ENCODE measurements around the gene RCOR2. TPM values are rescaled to one million over a fixed set of nuclear protein-coding genes. Genes with fewer than 3 reads are reported as not detected.
A peak's percentile ranks its signal among the peaks of the same experiment; 100 is the strongest.

Gene RCOR2
- total RNA-seq, 1 donor, result 1.7 TPM

- TF ChIP-seq, protein P1, sequence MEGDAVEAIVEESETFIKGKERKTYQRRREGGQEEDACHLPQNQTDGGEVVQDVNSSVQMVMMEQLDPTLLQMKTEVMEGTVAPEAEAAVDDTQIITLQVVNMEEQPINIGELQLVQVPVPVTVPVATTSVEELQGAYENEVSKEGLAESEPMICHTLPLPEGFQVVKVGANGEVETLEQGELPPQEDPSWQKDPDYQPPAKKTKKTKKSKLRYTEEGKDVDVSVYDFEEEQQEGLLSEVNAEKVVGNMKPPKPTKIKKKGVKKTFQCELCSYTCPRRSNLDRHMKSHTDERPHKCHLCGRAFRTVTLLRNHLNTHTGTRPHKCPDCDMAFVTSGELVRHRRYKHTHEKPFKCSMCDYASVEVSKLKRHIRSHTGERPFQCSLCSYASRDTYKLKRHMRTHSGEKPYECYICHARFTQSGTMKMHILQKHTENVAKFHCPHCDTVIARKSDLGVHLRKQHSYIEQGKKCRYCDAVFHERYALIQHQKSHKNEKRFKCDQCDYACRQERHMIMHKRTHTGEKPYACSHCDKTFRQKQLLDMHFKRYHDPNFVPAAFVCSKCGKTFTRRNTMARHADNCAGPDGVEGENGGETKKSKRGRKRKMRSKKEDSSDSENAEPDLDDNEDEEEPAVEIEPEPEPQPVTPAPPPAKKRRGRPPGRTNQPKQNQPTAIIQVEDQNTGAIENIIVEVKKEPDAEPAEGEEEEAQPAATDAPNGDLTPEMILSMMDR (IDR thresholded peaks at IDR 0.05; ENCODE audit: insufficient read depth, low read depth, low read length), result no peak
- peak; percentile 44 for DNase-seq (ENCODE audit: low read depth)
- peak overlapping the region; percentile 92 for H3K4me3 ChIP-seq (ENCODE audit: low read depth, low read length)
Observed at GRCh38 chr11:63939397-63939891, 22.5 kb upstream of the RCOR2 start.

- TF ChIP-seq, protein P1 (IDR thresholded peaks at IDR 0.05; ENCODE audit: insufficient read depth, low read depth, low read length), result peak; percentile 1
- peak; percentile 91 for DNase-seq (ENCODE audit: low read depth)
- H3K4me3 ChIP-seq (ENCODE audit: low read depth, low read length), result peak within 1 kb of the TSS; percentile 92
Observed at GRCh38 chr11:63938479-63939396, 21.8 kb upstream of the RCOR2 start, which contains the start of gene NAA40. Gene NAA40 (plus strand): TSS chr11:63939002. CDS start chr11:63939097, 95 bp downstream.

GRCh38 chr11:63937713-63938478 lies 20.9 kb upstream of the RCOR2 start:
- peak overlapping the region; percentile 92 for H3K4me3 ChIP-seq (ENCODE audit: low read depth, low read length)
- TF ChIP-seq, protein P1 (IDR thresholded peaks at IDR 0.05; ENCODE audit: insufficient read depth, low read depth, low read length), result no peak
- no peak for DNase-seq (ENCODE audit: low read depth)

- H3K4me3 ChIP-seq (ENCODE audit: low read depth, low read length), result no peak overlapping the region
- DNase-seq (ENCODE audit: low read depth), result no peak
- TF ChIP-seq, protein P1 (IDR thresholded peaks at IDR 0.05; ENCODE audit: insufficient read depth, low read depth, low read length), result no peak
Observed at GRCh38 chr11:63933459-63933858, 16.5 kb upstream of the RCOR2 start.

DNA sequence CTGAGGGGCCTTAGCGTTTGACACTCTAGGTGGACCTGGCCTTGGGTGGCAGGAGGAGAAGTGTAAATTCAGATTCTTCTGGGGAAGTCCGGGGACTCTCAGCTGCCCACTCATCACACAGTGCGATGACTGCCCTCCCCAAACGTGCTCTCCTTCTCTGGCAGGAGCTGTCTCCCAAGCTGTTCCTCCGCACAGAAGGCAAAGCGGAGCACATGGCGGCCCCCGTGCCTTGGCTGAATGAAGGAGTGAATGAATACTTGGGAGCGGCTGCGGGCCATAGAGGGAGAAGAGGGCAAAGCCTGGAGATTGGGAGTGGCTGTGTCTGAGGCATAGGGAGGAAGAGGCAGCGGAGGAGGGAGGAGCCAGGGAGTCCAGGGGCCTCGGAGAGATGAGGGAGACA lies 14.9 kb upstream of the RCOR2 start:
- no peak for DNase-seq (ENCODE audit: low read depth)

GRCh38 chr11:63931045-63931444 lies 14.1 kb upstream of the RCOR2 start:
- peak; percentile 37 for DNase-seq (ENCODE audit: low read depth)
- TF ChIP-seq, protein P1 (IDR thresholded peaks at IDR 0.05; ENCODE audit: insufficient read depth, low read depth, low read length), result no peak
- no peak overlapping the region for H3K4me3 ChIP-seq (ENCODE audit: low read depth, low read length)

More for the DNA sequence above, 14.9 kb upstream of the RCOR2 start:
- TF ChIP-seq, protein P1 (IDR thresholded peaks at IDR 0.05; ENCODE audit: insufficient read depth, low read depth, low read length), result no peak
- H3K4me3 ChIP-seq (ENCODE audit: low read depth, low read length), result no peak overlapping the region
